ENCODE data around the gene BLTP1.

DNA sequence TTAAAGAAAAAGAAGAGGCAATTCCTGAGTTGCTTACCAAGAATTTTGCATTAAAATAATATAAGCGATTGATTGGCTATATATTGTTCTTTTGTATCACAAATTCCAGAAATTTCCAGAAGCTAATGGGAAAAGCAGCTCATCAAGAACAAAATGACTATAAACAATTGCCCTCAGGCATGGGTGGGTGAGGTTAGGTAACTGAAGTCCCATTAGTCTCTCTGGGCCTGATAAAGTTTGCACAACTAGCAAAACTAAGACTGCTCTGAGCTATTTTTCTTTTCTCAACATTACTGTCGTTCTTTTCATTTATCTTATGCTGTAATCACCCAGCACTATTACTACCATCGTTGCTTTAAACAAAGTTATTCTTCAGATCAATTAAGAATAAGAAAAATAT lies 19.2 kb upstream of the BLTP1 start:
- TF ChIP-seq POLR2AphosphoS5 (IDR thresholded peaks at IDR 0.05; ENCODE audit: low read depth, low read length) = no peak
- TF ChIP-seq, protein P1, sequence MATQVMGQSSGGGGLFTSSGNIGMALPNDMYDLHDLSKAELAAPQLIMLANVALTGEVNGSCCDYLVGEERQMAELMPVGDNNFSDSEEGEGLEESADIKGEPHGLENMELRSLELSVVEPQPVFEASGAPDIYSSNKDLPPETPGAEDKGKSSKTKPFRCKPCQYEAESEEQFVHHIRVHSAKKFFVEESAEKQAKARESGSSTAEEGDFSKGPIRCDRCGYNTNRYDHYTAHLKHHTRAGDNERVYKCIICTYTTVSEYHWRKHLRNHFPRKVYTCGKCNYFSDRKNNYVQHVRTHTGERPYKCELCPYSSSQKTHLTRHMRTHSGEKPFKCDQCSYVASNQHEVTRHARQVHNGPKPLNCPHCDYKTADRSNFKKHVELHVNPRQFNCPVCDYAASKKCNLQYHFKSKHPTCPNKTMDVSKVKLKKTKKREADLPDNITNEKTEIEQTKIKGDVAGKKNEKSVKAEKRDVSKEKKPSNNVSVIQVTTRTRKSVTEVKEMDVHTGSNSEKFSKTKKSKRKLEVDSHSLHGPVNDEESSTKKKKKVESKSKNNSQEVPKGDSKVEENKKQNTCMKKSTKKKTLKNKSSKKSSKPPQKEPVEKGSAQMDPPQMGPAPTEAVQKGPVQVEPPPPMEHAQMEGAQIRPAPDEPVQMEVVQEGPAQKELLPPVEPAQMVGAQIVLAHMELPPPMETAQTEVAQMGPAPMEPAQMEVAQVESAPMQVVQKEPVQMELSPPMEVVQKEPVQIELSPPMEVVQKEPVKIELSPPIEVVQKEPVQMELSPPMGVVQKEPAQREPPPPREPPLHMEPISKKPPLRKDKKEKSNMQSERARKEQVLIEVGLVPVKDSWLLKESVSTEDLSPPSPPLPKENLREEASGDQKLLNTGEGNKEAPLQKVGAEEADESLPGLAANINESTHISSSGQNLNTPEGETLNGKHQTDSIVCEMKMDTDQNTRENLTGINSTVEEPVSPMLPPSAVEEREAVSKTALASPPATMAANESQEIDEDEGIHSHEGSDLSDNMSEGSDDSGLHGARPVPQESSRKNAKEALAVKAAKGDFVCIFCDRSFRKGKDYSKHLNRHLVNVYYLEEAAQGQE (IDR thresholded peaks at IDR 0.05; ENCODE audit: insufficient read depth in 1 of 2, low read depth in 2 of 2, low read length in 2 of 2) = no peak
- no peak for TF ChIP-seq SIN3A (IDR thresholded peaks at IDR 0.05; ENCODE audit: borderline replicate concordance, insufficient read depth, low read length)
